Natural killer cell (primary cell): Measurements from ENCODE around the gene ZCCHC14. TPM values are rescaled to one million over a fixed set of nuclear protein-coding genes. Genes with fewer than 3 reads are reported as not detected.

Experiments used
- ATAC-seq, 3 donors: fragments of 150-1000 bp in 2 of 3; fragments of 200-7000 bp in 1 of 3; cut with Tn5 transposase; 1 replicate in 1 of 3; 2 replicates in 2 of 3; pipeline ENCODE4 v1.10.0; 2021; ENCODE audit warnings: mild to moderate bottlenecking in 2 of 3, moderate library complexity in 2 of 3
- DNase-seq, 2 donors: peaks; one replicate each; pipeline versions ENCODE4 v3.0.0 to v3.0.0-alpha.2; 2013 to 2021; ENCODE audit warnings: mixed read lengths in 1 of 2
- H3K27ac ChIP-seq: one replicate; pipeline ENCODE4 v1.5.1; 2013; ENCODE audit warnings: mild to moderate bottlenecking, low read length
- H3K27me3 ChIP-seq: one replicate; pipeline ENCODE4 v1.6.1; 2013; ENCODE audit warnings: low read length; ENCODE audit not compliant: control insufficient read depth, insufficient read depth
- H3K36me3 ChIP-seq: one replicate; pipeline ENCODE4 v1.6.1; 2013; ENCODE audit warnings: low read length; ENCODE audit not compliant: control insufficient read depth, insufficient read depth
- H3K4me1 ChIP-seq: one replicate; pipeline ENCODE4 v1.6.1; 2013; ENCODE audit warnings: low read length; ENCODE audit not compliant: control insufficient read depth, insufficient read depth
- H3K4me3 ChIP-seq: one replicate; pipeline ENCODE4 v1.5.1; 2013; ENCODE audit warnings: low read length
- H3K9me3 ChIP-seq: one replicate; pipeline ENCODE4 v1.6.1; 2013; ENCODE audit warnings: low read length; ENCODE audit not compliant: control insufficient read depth, insufficient read depth
- H3K27ac Mint-ChIP-seq, 2 donors: one replicate each; pipeline ENCODE4 v1.8.0; 2022; ENCODE audit warnings: mild to moderate bottlenecking in 2 of 2, mixed read lengths in 2 of 2, moderate library complexity in 1 of 2
- H3K27me3 Mint-ChIP-seq, 2 donors: one replicate each; pipeline ENCODE4 v1.8.0; 2022; ENCODE audit warnings: low read depth in 2 of 2, mixed read lengths in 2 of 2
- H3K36me3 Mint-ChIP-seq: one replicate; pipeline ENCODE4 v1.8.0; 2022; ENCODE audit warnings: mixed read lengths
- H3K4me1 Mint-ChIP-seq, 2 donors: one replicate each; pipeline ENCODE4 v1.8.0; 2022; ENCODE audit warnings: mixed read lengths in 2 of 2
- H3K4me3 Mint-ChIP-seq: one replicate; pipeline ENCODE4 v1.8.0; 2022; ENCODE audit warnings: mild to moderate bottlenecking, moderate library complexity, mixed read lengths
- H3K9me3 Mint-ChIP-seq, 2 donors: one replicate each; pipeline ENCODE4 v1.8.0; 2022; ENCODE audit warnings: mixed read lengths in 2 of 2
- CTCF ChIP-seq: fragments of 200-600 bp; IDR thresholded peaks from one replicate; pipeline ENCODE4 v1.8.0; 2022; ENCODE audit warnings: antibody characterized with exemption
- WGBS: methylation state at CpG from one replicate; pipeline ENCODE4 v1.1.7; 2013; ENCODE audit warnings: missing lambda C conversion rate; ENCODE audit not compliant: insufficient coverage; 5-methylcytosine and 5-hydroxymethylcytosine counted together
- intact Hi-C: fragments of 100-400 bp; cut with micrococcal nuclease; formaldehyde crosslinking; loops from one replicate; pipeline ENCODE4 v1.14.2; 2022
- total RNA-seq, 4 donors: library from RNA; stranded (reverse); fragments of 120-200 nt in 1 of 4; gene quantifications; one replicate each; pipeline versions ENCODE4 v1.2.3 to v1.2.4, GENCODE V29; 2013 to 2022

Gene ZCCHC14
- total RNA-seq, 3 donors from 2014 or later (not counting 1 experiment from before 2014, with no cell fraction given), result 12.2 to 20.9 (median 19.2) TPM

- H3K4me3 ChIP-seq, result no peak overlapping the region
- 94% methylated on average over 6 of the region's 6 CpGs for WGBS
- peak overlapping the region; percentile 91 for H3K4me3 Mint-ChIP-seq
Measured at GRCh38 chr16:87393680-87394055, 99.2 kb downstream of the ZCCHC14 start.

GRCh38 chr16:87392821-87393679 is 99.8 kb downstream of the ZCCHC14 start:
- Mint-ChIP-seq H3K9me3 (no peaks in the 10 kb centered on the region), H3K36me3 (no peaks in the 10 kb centered on the region), H3K4me3 (peak overlapping the region; percentile 91), H3K27me3 (no peaks in the 10 kb centered on the region), H3K27ac (peak overlapping the region; percentile 88 to 92), H3K4me1 (peaks cover 42 to 43% of the 10 kb centered on the region in 2 donors)
- intact Hi-C loops, result loop anchor here (1.0 to 10.0 kb wide), 2 partner anchors 102 to 372 kb away; partner anchors contain the start of genes KLHDC4 and ZCCHC14
- no peak for ATAC-seq
- Histone ChIP-seq H3K9me3 (no peaks in the 10 kb centered on the region), H3K4me3 (peak overlapping the region; percentile 57), H3K27ac (peak overlapping the region; percentile 53), H3K4me1 (peaks cover 36% of the 10 kb centered on the region), H3K36me3 (peaks cover 3% of the 10 kb centered on the region), H3K27me3 (no peaks in the 10 kb centered on the region)
- peak; percentile 31 to 58 for DNase-seq
- WGBS, result 3% methylated on average over 53 of the region's 53 CpGs
- TF ChIP-seq CTCF, result no peak

More at GRCh38 chr16:87393680-87394055, 99.2 kb downstream of the ZCCHC14 start:
- Histone ChIP-seq H3K36me3 (peaks cover 9% of the 10 kb centered on the region), H3K27ac (no peak overlapping the region), H3K9me3 (no peaks in the 10 kb centered on the region), H3K27me3 (no peaks in the 10 kb centered on the region), H3K4me1 (peaks cover 33% of the 10 kb centered on the region)
- peaks cover 36 to 41% of the 10 kb centered on the region in 2 donors for H3K4me1 Mint-ChIP-seq
- TF ChIP-seq CTCF, result no peak
- H3K36me3 Mint-ChIP-seq, result no peaks in the 10 kb centered on the region
- DNase-seq, result no peak
- H3K27ac Mint-ChIP-seq, result peak overlapping the region; percentile 88 to 92
- ATAC-seq, result no peak
- intact Hi-C loops, result loop anchor here (2.0 to 10.0 kb wide), 2 partner anchors 69 to 101 kb away; partner anchors contain the start of gene ZCCHC14
- H3K27me3 Mint-ChIP-seq, result no peaks in the 10 kb centered on the region
- no peaks in the 10 kb centered on the region for H3K9me3 Mint-ChIP-seq

- Histone ChIP-seq H3K9me3 (no peaks in the 10 kb centered on the region), H3K4me1 (peaks cover 43% of the 10 kb centered on the region), H3K27ac (peak within 1 kb of the TSS; percentile 79), H3K27me3 (no peaks in the 10 kb centered on the region), H3K4me3 (peak within 1 kb of the TSS; percentile 57), H3K36me3 (peaks cover 3% of the 10 kb centered on the region)
- intact Hi-C loops, result loop anchor here (1.0 to 10.0 kb wide), 2 partner anchors 103 to 373 kb away; partner anchors contain the start of genes KLHDC4 and ZCCHC14
- peak within 1 kb of the TSS; percentile 92 for H3K4me3 Mint-ChIP-seq
- H3K27ac Mint-ChIP-seq, result peak within 1 kb of the TSS; percentile 96 to 97
- DNase-seq (peak; percentile 99 to 100), ATAC-seq (peak; percentile 57 to 83 (median 71))
- TF ChIP-seq CTCF, result no peak
- H3K27me3 Mint-ChIP-seq, result no peaks in the 10 kb centered on the region
- H3K9me3 Mint-ChIP-seq, result no peaks in the 10 kb centered on the region
- no peaks in the 10 kb centered on the region for H3K36me3 Mint-ChIP-seq
- H3K4me1 Mint-ChIP-seq, result peaks cover 51 to 52% of the 10 kb centered on the region in 2 donors
- WGBS, result under 1% methylated on average over 113 of the region's 113 CpGs
Measured at GRCh38 chr16:87391950-87392820, 100.6 kb downstream of the ZCCHC14 start, which contains the start of gene MAP1LC3B. Gene MAP1LC3B (plus strand): TSS chr16:87392336. CDS start chr16:87392428, 92 bp downstream.
